GM12801 (cell line): ENCODE results near the gene PTPRQ.

ENCODE experiments used
- TF ChIP-seq, protein P1 (sequence below): IDR thresholded peaks from one replicate; pipeline ENCODE4 v1.5.1; 2011; ENCODE audit warnings: control low read depth; ENCODE audit not compliant: insufficient read length; ENCODE audit errors: extremely low read depth

Gene PTPRQ

DNA sequence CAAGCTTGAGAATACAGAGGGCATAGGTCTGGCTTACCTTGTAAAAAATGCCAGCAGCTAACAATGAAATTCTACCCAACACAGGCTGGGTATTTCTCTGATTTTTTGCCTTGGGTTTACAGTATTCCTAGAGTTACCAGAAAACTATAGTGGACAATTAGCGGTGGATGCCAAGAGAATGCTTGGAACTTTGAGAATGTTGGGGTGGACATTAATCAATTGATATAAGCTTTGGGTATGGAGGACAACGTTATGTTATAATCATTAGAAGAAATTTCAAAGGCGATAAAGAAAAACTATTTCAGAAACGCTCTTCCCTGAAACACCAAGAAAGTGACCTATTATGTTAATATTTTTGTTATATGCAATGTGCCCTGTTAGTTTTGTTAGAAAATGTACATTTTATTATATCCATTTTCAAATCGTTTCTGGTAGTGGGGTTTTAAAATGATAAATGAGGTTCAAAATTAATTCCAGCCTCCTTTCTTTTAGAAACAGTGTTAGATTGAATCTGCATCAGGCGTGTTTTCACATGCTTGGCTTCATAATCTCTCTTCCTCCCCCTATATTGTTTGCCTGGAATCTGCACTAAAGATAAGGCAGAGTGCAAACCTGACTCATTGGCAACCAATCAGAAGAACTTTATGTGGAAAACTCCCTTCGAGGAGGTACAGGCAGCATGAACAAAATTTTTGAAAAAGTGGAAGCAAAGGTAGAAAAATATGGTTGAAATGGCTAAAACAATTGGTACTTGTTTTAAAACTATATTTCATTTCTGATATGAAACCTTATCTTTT is 1.4 kb upstream of the PTPRQ start:
- TF ChIP-seq, protein P1, sequence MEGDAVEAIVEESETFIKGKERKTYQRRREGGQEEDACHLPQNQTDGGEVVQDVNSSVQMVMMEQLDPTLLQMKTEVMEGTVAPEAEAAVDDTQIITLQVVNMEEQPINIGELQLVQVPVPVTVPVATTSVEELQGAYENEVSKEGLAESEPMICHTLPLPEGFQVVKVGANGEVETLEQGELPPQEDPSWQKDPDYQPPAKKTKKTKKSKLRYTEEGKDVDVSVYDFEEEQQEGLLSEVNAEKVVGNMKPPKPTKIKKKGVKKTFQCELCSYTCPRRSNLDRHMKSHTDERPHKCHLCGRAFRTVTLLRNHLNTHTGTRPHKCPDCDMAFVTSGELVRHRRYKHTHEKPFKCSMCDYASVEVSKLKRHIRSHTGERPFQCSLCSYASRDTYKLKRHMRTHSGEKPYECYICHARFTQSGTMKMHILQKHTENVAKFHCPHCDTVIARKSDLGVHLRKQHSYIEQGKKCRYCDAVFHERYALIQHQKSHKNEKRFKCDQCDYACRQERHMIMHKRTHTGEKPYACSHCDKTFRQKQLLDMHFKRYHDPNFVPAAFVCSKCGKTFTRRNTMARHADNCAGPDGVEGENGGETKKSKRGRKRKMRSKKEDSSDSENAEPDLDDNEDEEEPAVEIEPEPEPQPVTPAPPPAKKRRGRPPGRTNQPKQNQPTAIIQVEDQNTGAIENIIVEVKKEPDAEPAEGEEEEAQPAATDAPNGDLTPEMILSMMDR = no peak

DNA sequence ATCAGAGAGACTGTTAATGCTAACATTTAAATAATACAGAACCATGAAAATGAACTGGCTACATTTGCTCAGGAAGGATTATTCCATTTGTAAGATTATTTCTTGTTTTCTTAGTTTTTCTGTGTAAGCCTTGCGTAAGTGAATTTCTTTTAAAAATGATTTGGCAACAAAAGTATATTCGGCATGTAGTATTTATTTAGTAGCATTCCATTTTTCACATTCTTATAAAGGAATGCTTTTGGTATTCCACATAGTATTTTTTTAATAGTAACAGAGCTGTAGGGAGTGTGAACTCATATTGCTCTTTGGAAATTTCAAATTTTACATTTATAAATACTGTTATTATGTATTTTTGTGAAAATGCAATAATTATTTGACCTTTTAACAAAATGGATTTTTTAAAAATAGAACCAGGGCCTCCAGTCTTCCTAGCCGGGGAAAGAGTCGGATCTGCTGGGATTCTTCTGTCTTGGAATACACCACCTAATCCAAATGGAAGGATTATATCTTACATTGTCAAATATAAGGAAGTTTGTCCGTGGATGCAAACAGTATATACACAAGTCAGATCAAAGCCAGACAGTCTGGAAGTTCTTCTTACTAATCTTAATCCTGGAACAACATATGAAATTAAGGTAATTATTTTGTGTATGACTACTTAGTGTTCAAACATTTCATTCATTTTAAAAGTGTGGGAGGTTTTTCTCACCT is 1.2 kb downstream of the PTPRQ start:
- TF ChIP-seq, protein P1 = no peak

DNA sequence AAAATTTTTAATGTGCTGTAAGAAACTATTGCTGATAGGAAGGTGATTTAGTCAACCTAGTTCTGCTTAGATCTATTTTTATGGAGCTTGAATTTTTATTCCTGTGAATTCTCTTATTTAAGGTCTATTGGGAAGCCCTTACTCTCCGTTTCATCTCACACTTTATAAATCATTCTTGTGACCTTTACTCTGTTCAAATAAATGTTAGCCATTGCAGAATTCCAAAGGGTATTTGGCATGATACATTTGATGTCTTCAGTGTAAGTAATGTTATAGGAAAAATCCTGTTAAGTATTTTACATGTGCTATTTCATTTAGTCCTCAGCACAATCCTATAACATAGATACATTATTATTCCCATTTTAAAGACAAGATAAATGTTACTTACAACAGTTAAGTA is 12.5 kb downstream of the PTPRQ start:
- TF ChIP-seq, protein P1 = no peak

DNA sequence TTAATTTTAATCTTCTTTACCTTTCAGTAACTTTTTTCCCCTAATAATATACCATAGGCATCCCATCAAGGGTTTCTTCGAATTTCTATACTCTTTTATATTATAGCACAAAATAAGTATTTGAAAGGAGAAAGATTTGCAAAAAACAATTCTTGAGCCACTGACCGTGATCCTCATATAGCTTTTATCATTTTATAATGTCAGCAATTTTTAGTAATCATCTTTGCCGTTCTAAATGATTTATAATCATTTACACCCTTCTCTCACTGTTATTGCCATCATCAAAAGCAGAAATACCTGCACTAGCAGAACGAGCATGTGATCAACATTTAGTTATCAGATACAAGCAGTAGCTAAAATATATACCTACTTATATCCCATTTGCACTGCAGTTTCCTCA is 16.9 kb downstream of the PTPRQ start:
- TF ChIP-seq, protein P1 = no peak

DNA sequence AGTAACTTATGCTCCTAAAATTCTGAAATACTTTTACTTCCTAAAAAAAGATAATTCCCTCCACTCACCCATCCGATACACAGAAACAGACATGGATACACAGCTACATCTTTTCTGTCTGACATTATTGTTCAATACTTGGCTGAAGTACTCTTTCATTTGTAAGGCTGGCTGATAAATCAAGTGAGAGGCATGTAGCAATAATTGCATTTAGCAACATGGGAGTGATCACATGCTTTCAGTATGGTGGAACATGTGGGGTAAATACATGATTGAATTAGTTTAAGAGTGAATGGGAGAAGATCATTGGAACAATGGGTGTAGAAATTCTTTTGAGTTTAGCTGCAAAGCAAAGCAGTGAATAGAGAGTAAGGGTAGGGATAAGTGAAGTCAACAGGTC is 25.6 kb downstream of the PTPRQ start:
- TF ChIP-seq, protein P1 = no peak

DNA sequence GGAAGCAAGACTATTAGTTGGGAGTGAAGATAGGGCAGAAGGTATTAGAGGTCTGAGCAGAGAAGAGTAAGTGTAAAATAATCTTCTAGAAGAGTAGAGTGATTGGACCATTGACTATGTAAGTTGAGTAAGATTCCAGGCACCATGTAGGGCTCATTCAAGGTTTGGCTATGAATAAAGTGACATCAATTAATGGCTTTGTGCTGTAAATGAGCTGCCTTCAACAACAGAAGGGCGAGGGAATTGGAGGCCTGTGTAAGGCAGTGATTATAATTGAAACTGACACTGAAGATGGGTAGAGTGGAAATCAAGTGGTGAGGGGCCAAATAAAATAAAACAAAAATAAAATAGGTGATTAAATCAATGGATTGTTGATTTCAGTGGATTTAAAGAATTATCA is 26.4 kb downstream of the PTPRQ start:
- TF ChIP-seq, protein P1 = no peak

DNA sequence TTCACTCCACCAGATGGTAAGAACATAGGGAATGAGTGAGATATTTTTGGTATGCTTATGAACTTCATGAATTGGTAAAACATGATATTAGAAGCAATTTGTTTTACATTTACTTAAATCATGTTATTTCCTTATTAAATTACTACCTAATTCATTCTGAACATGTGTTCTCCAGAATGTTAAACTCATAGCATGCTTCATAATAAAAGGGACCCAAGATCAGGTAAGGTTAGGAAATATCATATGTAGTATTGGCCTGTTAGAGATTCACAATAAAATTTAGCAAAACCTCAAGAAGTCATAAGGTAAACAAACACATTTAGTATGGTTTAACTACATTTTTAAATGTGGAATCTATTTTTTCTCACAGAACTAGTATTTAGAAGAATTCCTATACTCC is 28.2 kb downstream of the PTPRQ start:
- TF ChIP-seq, protein P1 = no peak
